Activated T-cell treated with anti-CD3 and anti-CD28 coated beads, Interleukin-2, amount 50 U/mL, for 48 hours (primary cell): ENCODE measurements around the gene BDKRB1.
"Not testable (repeated sequence)": the region's sequence is repeated elsewhere in the genome, so short reads cannot be mapped to it uniquely, and the experiment has no call there.

Source experiments
- DNase-seq, 2 experiments: peaks; one replicate each; pipeline ENCODE4 v3.0.0-alpha.2; 2020

BDKRB1 gene

GRCh38 chr14:96235426-96235825 is 20.6 kb upstream of the BDKRB1 start:
- no peak for DNase-seq

DNA sequence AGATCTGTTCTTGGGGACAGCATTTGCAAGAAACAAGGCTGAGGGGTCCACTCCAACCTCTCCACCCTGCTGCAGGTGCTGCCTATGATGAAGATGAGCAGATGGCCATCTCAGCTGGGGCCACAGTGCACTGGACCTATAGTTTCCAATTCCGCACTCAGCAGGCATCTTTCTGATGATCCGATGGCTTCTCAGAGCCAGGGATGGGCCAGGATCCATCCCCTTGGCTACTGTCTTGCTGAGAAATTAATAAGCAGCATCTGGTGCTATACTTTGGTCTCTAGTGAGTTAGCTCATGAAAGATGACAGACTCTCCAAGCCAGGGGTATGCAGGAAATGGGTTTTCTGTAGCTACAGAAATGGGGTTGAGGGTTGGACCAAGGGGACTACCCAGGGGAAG is 18.4 kb upstream of the BDKRB1 start:
- no peak for DNase-seq

- DNase-seq, result no peak
Measured at GRCh38 chr14:96238676-96239265, 17.2 kb upstream of the BDKRB1 start.

- no peak for DNase-seq
Measured at GRCh38 chr14:96239711-96240141, 16.3 kb upstream of the BDKRB1 start.

DNA sequence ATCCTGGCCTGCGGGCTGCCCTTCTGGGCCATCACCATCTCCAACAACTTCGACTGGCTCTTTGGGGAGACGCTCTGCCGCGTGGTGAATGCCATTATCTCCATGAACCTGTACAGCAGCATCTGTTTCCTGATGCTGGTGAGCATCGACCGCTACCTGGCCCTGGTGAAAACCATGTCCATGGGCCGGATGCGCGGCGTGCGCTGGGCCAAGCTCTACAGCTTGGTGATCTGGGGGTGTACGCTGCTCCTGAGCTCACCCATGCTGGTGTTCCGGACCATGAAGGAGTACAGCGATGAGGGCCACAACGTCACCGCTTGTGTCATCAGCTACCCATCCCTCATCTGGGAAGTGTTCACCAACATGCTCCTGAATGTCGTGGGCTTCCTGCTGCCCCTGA is 15.4 kb upstream of the BDKRB1 start:
- no peak for DNase-seq

- DNase-seq, result no peak
Measured at GRCh38 chr14:96242126-96242525, 13.9 kb upstream of the BDKRB1 start.

DNA sequence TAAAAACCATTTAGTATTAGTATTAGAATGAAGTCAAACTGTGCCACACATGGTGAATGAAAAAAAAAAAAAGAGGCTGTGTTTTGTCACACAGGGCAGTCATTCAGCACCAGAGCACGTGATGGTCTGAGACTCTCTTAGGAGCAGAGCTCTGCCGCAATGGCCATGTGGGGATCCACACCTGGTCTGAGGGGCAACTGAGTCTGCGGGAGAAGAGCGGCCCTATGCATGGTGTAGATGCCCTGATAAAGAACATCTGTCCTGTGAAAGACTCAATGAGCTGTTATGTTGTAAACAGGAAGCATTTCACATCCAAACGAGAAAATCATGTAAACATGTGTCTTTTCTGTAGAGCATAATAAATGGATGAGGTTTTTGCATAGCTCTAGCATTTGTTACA is 12.2 kb upstream of the BDKRB1 start:
- DNase-seq, result no peak

DNA sequence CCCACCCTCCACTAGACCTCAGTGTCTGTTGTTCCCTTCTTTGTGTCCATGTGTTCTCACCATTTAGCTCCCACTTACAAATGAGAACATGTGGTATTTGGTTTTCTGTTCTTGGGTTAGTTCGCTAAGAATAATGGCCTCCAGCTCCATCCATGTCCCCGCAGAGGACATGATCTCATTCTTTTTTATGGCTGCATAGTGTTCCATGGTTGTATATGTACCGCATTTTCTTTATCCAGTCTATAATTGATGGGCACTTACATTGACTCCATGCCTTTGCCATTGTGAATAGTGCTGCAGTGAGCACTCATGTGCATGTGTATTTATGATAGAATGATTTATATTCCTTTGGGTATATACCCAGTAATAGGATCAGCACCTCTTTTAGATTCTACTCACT is 10.9 kb upstream of the BDKRB1 start:
- DNase-seq, result not testable (repeated sequence)

DNA sequence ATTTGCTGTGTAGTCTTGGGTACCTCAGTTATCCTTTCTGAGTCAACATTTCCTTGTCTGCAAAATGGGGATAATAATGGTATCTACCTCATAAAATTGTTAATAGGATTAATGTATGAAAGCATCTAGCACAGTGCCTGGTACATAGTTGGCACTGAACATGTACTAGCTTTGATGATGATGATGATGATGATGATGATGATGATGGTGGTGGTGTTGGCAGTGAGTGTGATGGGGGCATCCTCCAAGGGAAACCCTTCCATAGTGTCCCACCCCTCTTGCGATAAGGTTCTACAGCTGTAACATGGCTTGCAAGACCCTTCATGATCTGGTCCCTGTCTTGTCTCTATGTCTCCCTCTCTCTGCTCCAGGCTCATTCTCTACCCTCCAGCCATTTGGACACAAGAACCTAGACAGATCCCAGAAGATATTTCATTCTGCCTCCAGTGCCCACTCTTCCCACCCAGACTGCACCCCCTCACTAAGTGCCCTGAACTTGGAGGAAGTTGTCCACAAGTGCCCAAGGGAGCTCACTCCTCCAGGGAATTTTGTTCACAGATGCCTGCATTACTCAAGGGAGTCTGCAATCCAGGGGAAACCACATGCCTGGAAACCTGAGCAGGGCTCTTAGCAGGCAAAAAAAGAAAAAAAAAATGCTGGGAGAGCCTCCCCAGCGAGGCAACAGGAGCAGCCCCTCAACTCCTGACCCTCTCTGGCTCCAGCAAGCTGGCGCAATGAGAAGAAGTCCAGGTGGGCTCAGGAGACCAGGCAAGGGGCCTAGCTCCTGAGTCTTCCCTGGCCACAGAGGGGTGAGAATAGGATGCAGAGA is 10.1 kb upstream of the BDKRB1 start:
- no peak for DNase-seq

- DNase-seq, result no peak
Measured at GRCh38 chr14:96246539-96246847, 9.5 kb upstream of the BDKRB1 start.

DNA sequence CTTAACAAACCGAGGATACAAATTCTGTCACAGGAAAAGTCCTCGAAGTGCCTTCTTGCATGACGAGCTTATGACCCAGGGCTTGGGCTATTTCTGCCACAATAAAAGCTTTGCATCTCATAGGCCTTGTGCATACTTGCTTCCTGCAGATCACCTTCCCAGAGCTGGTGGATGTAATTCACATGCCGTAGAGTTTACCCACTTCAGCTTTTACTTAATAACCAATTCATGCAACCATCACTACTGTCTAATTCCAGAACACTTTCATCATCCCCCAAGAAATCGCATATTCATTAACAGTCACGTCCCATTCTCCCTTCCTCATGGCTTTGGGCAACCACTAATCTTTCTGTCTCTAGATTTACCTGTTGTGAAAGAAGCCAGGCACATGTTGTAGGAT is 9.0 kb upstream of the BDKRB1 start:
- DNase-seq, result no peak

GRCh38 chr14:96249029-96249428 is 7.0 kb upstream of the BDKRB1 start:
- no peak for DNase-seq

- DNase-seq, result no peak
Measured at GRCh38 chr14:96250485-96250884, 5.5 kb upstream of the BDKRB1 start.

DNA sequence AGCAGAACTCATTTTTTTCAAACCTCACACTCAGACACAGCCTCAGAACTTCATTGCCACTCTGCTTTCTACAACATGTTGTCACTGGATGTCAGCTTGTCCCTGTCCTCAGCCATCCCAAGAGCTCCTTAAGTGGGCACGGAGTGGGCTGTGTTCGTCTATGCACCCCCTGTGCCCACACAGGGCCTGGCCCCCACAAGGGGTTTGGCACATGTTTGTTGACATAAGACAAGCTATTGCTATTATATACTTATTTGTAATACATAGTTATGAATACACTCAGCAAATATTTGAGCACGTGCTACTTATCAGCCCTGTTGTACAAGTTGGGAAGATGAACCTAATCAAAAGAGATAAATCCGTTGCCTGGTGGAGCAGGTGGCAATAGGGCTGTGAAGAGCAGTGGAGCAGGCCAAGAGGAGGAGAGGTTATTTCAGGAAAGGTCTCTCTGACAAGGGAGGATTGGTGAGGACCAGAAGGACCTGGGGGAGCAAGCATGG is 4.3 kb upstream of the BDKRB1 start:
- DNase-seq, result no peak

GRCh38 chr14:96252323-96252998 is 3.5 kb upstream of the BDKRB1 start:
- no peak for DNase-seq

DNA sequence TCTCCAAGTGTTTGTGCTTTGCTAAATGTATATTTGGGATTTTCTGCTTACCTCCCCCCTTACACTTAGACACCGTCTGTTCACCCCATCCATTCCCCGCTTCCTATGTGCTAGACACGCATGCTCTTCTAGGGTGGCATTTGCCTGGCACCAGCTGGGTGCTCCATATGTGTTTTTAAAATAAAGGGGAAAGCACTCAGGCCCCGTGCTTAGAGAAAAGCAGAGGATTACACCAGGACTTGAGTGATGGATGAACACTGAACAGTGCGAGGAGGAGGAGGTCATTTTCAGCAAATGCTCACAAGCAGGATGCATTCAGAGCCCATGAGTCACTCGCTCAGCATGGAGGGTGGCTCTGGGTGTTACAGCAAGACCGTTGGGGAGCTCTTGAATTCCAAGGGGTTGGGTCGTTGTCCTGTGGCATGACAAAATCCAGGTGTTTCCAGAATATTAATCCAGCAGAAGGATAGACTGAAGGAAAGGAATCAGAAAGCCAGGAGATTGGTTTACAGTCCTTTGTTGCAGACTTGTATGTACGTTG is 2.9 kb upstream of the BDKRB1 start:
- no peak for DNase-seq

GRCh38 chr14:96254687-96255086 is 1.3 kb upstream of the BDKRB1 start:
- no peak for DNase-seq

DNA sequence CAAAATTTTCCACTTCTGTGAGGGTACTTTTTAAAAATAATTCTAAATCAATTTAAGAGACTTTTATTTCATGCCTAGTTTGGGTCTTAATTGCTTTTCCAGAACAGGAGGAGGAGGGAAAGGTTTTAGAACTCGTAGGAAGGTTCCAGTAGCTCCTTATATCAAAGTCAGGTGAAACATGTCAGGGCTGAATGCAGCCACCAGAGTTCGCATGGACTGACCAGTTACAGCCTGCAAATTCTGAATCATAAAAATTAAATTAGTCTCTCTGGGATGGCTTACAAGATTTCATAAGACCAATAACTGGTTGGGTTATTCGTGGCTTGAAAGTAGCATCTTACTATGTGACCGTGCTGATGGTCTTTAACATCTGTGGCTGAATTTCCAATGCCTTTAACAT is 397 bp downstream of the BDKRB1 start:
- DNase-seq, result no peak

DNA sequence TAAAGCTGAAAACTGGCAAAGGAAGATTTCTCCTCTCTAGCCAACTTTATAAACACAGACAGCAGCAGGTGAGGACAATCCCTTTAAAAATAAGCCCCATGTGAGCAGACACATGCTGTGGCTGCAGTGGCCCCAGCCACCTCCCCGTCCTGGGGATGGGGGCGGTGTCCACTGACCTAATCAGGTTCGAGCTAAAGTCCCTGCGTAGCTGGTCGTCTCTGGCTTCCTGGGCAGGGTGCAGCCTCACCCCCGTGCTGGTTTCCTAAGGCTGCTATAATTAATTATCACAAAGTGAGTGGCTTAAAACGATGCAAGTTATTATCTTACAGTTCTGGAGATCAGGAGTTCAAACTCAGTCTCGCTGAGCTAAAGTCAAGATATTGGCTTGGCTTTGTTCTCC is 1.0 kb downstream of the BDKRB1 start:
- no peak for DNase-seq

DNA sequence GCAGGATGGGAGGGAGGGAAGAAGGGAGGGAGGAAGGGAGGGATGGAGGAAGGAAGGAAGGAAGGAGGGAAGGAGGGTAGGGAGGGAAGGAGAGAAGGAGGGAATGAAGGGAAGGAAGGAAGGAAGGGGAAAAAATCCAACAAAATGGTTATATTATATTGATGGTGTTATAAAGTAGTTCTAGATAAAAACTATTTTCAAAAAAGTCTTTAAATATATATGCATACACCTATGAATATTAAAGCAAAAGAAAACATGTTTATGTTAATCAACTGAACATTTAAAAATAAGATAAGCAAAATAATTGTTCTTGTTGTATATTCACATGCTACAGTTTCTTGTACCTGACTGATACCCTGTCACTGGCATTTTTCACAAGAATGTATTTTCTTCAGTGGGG is 1.9 kb downstream of the BDKRB1 start:
- DNase-seq, result no peak

DNA sequence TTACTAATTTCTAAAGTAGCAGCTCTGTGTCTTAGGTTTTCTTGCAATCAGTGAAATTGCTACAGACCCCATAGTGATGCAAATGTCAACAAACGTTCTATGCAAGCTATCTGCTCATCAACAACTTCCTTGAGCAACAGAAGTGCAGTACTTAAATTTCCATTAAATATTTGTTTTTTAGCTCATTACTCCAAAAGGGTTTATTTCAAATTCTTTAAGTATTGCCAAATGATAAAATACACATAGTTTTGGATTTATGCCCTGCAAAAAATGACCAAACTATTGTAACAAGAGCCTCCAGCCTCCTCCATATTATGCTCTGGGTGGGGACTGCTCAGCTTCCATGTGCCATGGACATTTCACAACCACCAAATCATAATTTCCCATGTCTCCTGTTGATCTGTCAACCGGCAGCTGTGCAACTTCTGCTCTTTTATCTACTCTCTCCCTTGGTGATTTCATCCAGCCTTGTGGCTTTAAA is 4.4 kb downstream of the BDKRB1 start:
- no peak for DNase-seq

DNA sequence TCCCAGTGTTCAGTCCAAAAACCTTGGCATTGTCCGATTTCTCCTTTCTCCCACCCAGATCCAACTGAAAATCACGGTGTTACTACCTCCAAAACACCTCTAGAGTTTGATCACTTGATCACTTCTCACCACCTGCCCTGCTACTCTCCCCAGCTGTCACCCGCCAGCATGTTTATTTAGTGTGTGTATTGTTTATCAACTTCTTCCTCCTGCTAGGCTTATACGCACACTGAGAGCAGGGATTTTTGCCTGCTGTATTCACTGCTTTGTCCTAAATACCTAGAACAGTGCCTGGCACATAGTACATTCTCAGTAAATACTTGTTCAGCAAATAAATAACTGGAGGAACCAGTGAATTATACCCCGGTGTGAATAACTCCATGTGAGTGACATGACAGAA is 5.0 kb downstream of the BDKRB1 start:
- no peak for DNase-seq

- no peak for DNase-seq
Measured at GRCh38 chr14:96261772-96262655, 6.0 kb downstream of the BDKRB1 start.
